Body of pancreas (tissue), 4 donors: Measurements from ENCODE around the gene LRRC27. TPM values are rescaled to one million over a fixed set of nuclear protein-coding genes. Genes with fewer than 3 reads are reported as not detected.

ENCODE experiments used
- ATAC-seq: fragments of 150-250 bp; one replicate; pipeline ENCODE4 v1.9.1; 2016
- DNase-seq, 4 donors: peaks; one replicate each; pipeline ENCODE4 v3.0.0-alpha.2; 2019
- H3K27ac ChIP-seq, 4 donors: fragments of 200-600 bp; sonication (generic); 1 replicate in 3 of 4; 2 replicates in 1 of 4; pipeline versions ENCODE4 v1.5.1 to v1.6.1; 2016 to 2019; ENCODE audit warnings: mild to moderate bottlenecking in 1 of 4, mixed read lengths in 1 of 4, moderate library complexity in 1 of 4
- H3K27me3 ChIP-seq, 2 donors: fragments of 200-600 bp; sonication (generic); one replicate each; pipeline ENCODE4 v1.6.0; 2016; ENCODE audit warnings: mild to moderate bottlenecking in 1 of 2
- H3K36me3 ChIP-seq, 2 donors: fragments of 200-600 bp; sonication (generic); replicated peaks in 1 of 2; 2 replicates each; pipeline ENCODE4 v1.5.1; 2016; ENCODE audit warnings: low read depth in 2 of 2; ENCODE audit not compliant: insufficient read depth in 1 of 2
- H3K4me1 ChIP-seq: fragments of 200-600 bp; sonication (generic); one replicate; pipeline ENCODE4 v1.6.0; 2016
- H3K4me3 ChIP-seq, 2 donors: fragments of 200-600 bp; sonication (generic); 1 replicate in 1 of 2; 2 replicates in 1 of 2; pipeline ENCODE4 v1.5.1; 2016 to 2019
- H3K9me3 ChIP-seq, 3 donors: fragments of 200-600 bp; sonication (generic); 1 replicate in 2 of 3; 2 replicates in 1 of 3; pipeline ENCODE4 v1.5.1; 2016
- POLR2A ChIP-seq, 3 donors: fragments of 450-650 bp; IDR thresholded peaks; one replicate each; pipeline ENCODE4 v1.6.1; 2016; ENCODE audit warnings: antibody characterized with exemption in 3 of 3, mild to moderate bottlenecking in 2 of 3
- WGBS, 2 donors: methylation state at CpG; one replicate each; pipeline ENCODE4 v1.1.5; 2017; 5-methylcytosine and 5-hydroxymethylcytosine counted together
- intact Hi-C: fragments of 100-400 bp; cut with DNase I; formaldehyde crosslinking; loops from one replicate; pipeline ENCODE4 v1.15.1; 2023
- total RNA-seq, 2 donors: library from RNA; depleted of rRNA; stranded (reverse); fragments of >200 nt; gene quantifications; one replicate each; pipeline ENCODE4 v1.1.0, GENCODE V29; 2016
- TF ChIP-seq, protein P1 (sequence below), 7 experiments: fragments of 450-650 bp in 4 of 7; fragments of 200-600 bp in 3 of 7; sonication (generic) in 3 of 7; IDR thresholded peaks; one replicate each; pipeline ENCODE4 v1.5.1; 2016 to 2019; ENCODE audit warnings: antibody characterized with exemption in 7 of 7

Gene LRRC27
- total RNA-seq, 2 donors from 2014 or later: 6.5 to 24.7 TPM

DNA sequence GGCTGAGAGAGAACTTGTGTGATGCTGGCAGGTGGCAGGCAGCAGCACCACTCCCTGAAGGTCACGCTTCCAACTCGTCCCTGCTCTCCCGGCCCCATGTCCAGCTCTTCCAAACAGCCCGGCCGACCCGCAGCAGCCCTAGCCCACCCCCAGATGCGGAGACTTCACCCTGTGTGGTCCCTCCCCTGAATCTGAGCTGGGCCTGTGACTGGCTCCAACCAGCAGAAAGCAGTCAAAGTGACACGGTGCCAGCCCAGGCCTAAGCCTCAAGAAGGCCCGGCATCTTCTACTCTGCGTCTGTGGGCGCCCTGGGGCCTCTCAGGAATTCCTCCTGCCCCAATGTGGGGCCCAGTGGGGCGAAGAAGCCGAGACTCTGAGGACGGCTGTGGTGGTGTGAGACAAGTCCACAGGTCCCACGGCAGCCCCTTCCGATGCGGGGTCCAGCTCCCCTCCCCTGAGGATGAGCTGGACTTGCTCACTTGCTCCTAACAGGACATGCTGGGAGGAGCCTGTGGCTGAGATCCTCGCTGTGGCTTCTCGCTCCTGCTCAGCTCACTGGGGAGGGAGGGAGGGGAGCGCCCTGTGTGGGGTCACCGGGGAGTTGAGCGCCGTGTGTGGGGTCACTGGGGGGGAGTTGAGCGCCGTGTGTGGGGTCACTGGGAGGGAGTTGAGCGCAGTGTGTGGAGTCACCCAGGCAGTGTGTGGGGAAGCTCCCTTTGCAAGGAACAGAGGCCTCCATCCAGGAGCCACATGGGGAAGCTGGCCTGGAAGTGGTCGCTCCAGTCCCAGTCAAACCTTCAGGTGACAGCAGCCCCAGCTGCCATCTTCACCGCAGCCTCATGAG lies 33.7 kb upstream of the LRRC27 start:
- no peak overlapping the region for H3K4me3 ChIP-seq
- H3K4me1 ChIP-seq: no peaks in the 10 kb centered on the region
- ATAC-seq (no peak), DNase-seq (peak in 1 of 4 donors; percentile 3)
- no peaks in the 10 kb centered on the region for H3K9me3 ChIP-seq
- TF ChIP-seq, protein P1, sequence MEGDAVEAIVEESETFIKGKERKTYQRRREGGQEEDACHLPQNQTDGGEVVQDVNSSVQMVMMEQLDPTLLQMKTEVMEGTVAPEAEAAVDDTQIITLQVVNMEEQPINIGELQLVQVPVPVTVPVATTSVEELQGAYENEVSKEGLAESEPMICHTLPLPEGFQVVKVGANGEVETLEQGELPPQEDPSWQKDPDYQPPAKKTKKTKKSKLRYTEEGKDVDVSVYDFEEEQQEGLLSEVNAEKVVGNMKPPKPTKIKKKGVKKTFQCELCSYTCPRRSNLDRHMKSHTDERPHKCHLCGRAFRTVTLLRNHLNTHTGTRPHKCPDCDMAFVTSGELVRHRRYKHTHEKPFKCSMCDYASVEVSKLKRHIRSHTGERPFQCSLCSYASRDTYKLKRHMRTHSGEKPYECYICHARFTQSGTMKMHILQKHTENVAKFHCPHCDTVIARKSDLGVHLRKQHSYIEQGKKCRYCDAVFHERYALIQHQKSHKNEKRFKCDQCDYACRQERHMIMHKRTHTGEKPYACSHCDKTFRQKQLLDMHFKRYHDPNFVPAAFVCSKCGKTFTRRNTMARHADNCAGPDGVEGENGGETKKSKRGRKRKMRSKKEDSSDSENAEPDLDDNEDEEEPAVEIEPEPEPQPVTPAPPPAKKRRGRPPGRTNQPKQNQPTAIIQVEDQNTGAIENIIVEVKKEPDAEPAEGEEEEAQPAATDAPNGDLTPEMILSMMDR (IDR thresholded peaks at IDR 0.05): no peak
- no peak for TF ChIP-seq POLR2A (IDR thresholded peaks at IDR 0.05)
- no peaks in the 10 kb centered on the region for H3K27me3 ChIP-seq
- WGBS, 2 donors: 74 to 77% methylated on average over 14 to 27 of the region's 28 CpGs
- intact Hi-C loops: no loop called here
- no peaks in the 10 kb centered on the region for H3K36me3 ChIP-seq
- no peak overlapping the region for H3K27ac ChIP-seq

DNA sequence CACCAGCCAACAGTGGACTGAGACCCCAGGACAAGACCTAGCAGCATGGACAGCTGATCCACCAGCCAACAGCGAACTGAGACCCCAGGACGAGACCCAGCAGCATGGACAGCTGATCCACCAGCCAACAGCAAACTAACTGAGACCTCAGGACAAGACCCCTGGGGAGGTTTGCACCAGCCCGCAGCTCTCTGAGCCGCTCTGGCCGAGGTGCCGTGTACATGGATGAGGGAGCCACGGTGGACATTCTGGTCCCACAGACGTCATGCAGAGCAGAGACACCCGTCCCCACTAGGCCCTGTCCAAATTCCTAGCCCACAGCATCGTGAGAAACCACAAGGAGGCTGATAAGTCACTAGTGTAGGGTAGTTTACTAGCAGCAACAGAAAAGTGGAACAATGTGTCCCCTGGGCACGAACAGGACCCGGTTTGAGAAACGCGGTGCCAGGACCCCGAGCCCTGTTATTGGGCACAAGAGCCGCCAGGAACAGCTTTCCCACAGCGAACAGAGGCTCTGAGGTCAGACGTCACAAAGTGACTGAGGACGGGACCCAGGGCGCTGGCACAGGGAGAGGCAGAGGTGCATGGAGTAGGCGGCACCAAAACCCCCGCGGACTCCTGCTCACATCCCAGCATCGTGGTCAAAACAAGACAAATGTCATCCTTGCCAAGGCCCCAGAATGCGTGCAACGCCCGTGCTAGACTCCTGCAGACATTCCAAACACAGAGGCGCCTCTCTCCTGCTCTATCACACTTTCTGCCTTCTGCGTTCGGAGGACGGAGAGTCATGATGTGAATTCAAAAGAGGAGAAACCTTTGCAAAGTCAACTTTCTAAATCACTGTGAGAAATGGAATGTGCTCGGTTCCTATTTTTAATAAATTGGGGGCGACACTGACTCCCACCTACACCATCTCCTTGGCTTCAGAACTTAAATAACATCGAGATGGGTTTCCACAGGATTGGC lies 32.3 kb upstream of the LRRC27 start:
- TF ChIP-seq, protein P1 (IDR thresholded peaks at IDR 0.05): no peak
- TF ChIP-seq POLR2A (IDR thresholded peaks at IDR 0.05): no peak
- intact Hi-C loops: loop anchor here (10.0 kb wide), 1 partner anchor 165 kb away; no protein-coding TSS in a partner anchor

DNA sequence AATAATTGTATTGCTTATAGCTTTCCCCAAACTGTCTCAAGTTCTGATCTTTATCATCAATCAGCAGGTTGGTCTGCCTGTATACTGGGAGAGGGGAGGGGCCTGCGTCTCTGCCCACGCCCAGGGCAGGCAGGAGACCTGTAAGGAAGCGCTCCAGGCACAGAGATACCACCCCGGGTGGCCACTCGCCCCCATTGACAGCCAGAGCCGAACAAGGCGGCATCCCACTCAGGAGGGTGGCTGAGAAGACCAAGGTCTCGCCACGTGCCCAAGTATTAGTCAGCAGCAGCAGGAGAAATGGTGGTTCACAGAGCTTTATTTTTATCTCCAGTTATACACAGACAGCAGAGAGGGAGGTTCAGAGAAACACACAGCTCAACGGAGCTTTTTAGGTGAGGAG lies 31.4 kb upstream of the LRRC27 start:
- DNase-seq (no peak), ATAC-seq (no peak)
- intact Hi-C loops: loop anchor here (10.0 kb wide), 1 partner anchor 164 kb away; no protein-coding TSS in a partner anchor
- no peaks in the 10 kb centered on the region for H3K36me3 ChIP-seq
- no peaks in the 10 kb centered on the region for H3K4me1 ChIP-seq
- TF ChIP-seq POLR2A (IDR thresholded peaks at IDR 0.05): no peak
- TF ChIP-seq, protein P1 (IDR thresholded peaks at IDR 0.05): no peak
- 62 to 75% methylated on average over 10 of the region's 10 CpGs for WGBS, 2 donors
- no peak overlapping the region for H3K4me3 ChIP-seq
- H3K27ac ChIP-seq: no peak overlapping the region
- no peaks in the 10 kb centered on the region for H3K9me3 ChIP-seq
- no peaks in the 10 kb centered on the region for H3K27me3 ChIP-seq

More for the DNA sequence above, 32.3 kb upstream of the LRRC27 start:
- no peaks in the 10 kb centered on the region for H3K27me3 ChIP-seq
- H3K4me3 ChIP-seq: no peak overlapping the region
- no peaks in the 10 kb centered on the region for H3K9me3 ChIP-seq
- H3K36me3 ChIP-seq: no peaks in the 10 kb centered on the region
- H3K4me1 ChIP-seq: no peaks in the 10 kb centered on the region
- H3K27ac ChIP-seq: no peak overlapping the region
- 79 to 81% methylated on average over 30 to 34 of the region's 34 CpGs for WGBS, 2 donors
- ATAC-seq (no peak), DNase-seq (peak in 1 of 4 donors; percentile 0)

DNA sequence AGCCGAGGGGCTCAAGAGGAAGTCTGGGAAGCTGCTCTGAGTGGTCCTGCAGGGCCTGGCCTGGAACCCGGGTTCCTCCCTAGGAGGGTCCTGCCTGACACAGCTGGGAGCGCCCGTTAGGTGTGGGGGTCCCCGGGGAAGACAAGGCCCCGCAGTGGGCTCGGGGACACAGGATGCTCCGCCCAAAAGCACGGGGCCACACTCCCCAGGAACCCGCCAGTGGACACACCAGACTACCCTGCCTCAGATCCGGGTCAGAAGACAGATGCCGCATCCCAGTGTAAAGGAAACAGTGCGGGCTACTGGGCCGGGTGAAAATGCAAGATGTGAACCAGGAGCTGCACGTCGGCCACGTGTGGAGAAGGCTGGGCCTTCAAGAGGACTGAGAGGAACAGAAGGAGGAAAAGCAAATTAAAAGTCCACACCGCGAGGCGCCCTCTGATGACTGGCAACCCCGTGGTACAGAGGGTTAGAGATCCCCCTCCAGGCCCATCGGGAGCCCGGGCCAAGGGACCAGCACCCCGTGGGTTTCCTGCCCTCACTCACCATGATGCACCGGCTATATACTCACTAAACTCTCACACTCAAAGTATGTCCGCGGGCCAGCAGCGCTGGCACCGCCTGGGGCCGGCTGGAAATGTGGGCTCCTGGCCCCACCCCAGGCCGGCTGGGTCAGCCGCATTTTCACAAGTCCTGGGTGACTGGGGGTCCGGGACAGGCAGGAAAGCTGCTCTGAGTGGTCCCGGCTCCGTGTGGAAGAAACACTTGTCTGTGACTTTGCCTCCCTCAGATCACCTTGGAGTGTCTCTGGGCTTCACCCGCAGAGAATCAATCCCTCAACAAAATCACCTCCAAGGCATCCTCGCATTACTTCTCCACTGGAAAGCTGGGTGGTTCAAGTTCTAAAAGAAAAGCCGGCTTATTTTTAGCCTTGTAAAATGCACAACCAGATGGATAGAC lies 30.3 kb upstream of the LRRC27 start:
- TF ChIP-seq, protein P1 (IDR thresholded peaks at IDR 0.05): no peak
- no peak for TF ChIP-seq POLR2A (IDR thresholded peaks at IDR 0.05)
- WGBS, 2 donors: 82 to 83% methylated on average over 18 to 36 of the region's 38 CpGs
- ATAC-seq (no peak), DNase-seq (no peak)
- H3K9me3 ChIP-seq: no peaks in the 10 kb centered on the region
- intact Hi-C loops: loop anchor here (10.0 kb wide), 1 partner anchor 163 kb away; no protein-coding TSS in a partner anchor
- H3K4me1 ChIP-seq: peaks cover 5% of the 10 kb centered on the region
- H3K27ac ChIP-seq: no peak overlapping the region
- no peaks in the 10 kb centered on the region for H3K27me3 ChIP-seq
- H3K36me3 ChIP-seq: no peaks in the 10 kb centered on the region
- no peak overlapping the region for H3K4me3 ChIP-seq
